Neuron (in vitro differentiated cells): ENCODE data around the gene CDH13.

Source experiments
- H2AFZ ChIP-seq: one replicate; pipeline ENCODE4 v1.6.1; 2013; ENCODE audit warnings: low read depth, mild to moderate bottlenecking, inconsistent platforms, low read length, moderate library complexity
- H3K27me3 ChIP-seq: one replicate; pipeline ENCODE4 v1.6.1; 2013; ENCODE audit warnings: low read length; ENCODE audit not compliant: insufficient read depth
- H3K36me3 ChIP-seq: one replicate; pipeline ENCODE4 v1.6.1; 2013; ENCODE audit warnings: low read length; ENCODE audit not compliant: insufficient read depth
- H3K4me1 ChIP-seq: one replicate; pipeline ENCODE4 v1.6.1; 2013; ENCODE audit warnings: low read length; ENCODE audit not compliant: insufficient read depth
- H3K4me3 ChIP-seq: 2 replicates; pipeline ENCODE4 v1.5.1; 2013; ENCODE audit warnings: mild to moderate bottlenecking, low read length, moderate library complexity
- H3K9me3 ChIP-seq: one replicate; pipeline ENCODE4 v1.6.1; 2013; ENCODE audit warnings: low read length

CDH13 gene

GRCh38 chr16:83176802-83177201, 550.0 kb downstream of the CDH13 start:
- Histone ChIP-seq H3K4me1 (no peaks in the 10 kb centered on the region), H3K4me3 (no peak overlapping the region), H3K9me3 (no peaks in the 10 kb centered on the region), H3K27me3 (no peaks in the 10 kb centered on the region), H2AFZ (no peak overlapping the region), H3K36me3 (no peaks in the 10 kb centered on the region)

- no peaks in the 10 kb centered on the region for H3K27me3 ChIP-seq
- H3K4me1 ChIP-seq = no peaks in the 10 kb centered on the region
- no peak overlapping the region for H2AFZ ChIP-seq
- H3K9me3 ChIP-seq = no peaks in the 10 kb centered on the region
- H3K4me3 ChIP-seq = no peak overlapping the region
- no peaks in the 10 kb centered on the region for H3K36me3 ChIP-seq
These were observed 559.1 kb downstream of the CDH13 start for GRCh38 chr16:83185902-83186301.

GRCh38 chr16:83187405-83187804, 560.6 kb downstream of the CDH13 start:
- Histone ChIP-seq H2AFZ (no peak overlapping the region), H3K27me3 (no peaks in the 10 kb centered on the region), H3K36me3 (no peaks in the 10 kb centered on the region), H3K4me3 (no peak overlapping the region), H3K4me1 (no peaks in the 10 kb centered on the region), H3K9me3 (no peaks in the 10 kb centered on the region)

DNA sequence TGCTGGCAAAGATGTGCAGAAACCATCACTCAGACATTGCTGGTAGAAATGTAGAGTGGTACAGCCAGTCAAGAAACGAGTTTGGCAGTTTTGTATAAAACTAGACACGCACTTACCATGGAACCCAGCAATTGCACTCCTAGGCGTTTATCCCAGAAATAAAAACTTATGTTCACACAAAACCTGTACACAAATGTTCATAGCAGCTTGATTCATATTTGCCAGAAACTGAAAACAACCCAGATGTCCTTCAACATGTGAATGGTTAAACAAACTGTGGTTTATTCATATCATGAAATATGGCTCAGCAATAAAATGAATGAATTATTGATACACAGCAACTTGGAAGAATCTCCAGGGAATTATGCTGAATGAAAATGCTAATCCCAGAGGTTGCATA, 570.0 kb downstream of the CDH13 start:
- Histone ChIP-seq H3K4me3 (no peak overlapping the region), H3K4me1 (no peaks in the 10 kb centered on the region), H3K36me3 (no peaks in the 10 kb centered on the region), H3K9me3 (no peaks in the 10 kb centered on the region), H2AFZ (no peak overlapping the region), H3K27me3 (no peaks in the 10 kb centered on the region)

GRCh38 chr16:83197450-83197849, 570.7 kb downstream of the CDH13 start:
- no peak overlapping the region for H3K4me3 ChIP-seq
- H3K36me3 ChIP-seq = no peaks in the 10 kb centered on the region
- no peaks in the 10 kb centered on the region for H3K27me3 ChIP-seq
- H3K9me3 ChIP-seq = no peaks in the 10 kb centered on the region
- no peaks in the 10 kb centered on the region for H3K4me1 ChIP-seq
- H2AFZ ChIP-seq = no peak overlapping the region

- H3K4me3 ChIP-seq = no peak overlapping the region
- no peak overlapping the region for H2AFZ ChIP-seq
- no peaks in the 10 kb centered on the region for H3K9me3 ChIP-seq
- no peaks in the 10 kb centered on the region for H3K27me3 ChIP-seq
- H3K36me3 ChIP-seq = no peaks in the 10 kb centered on the region
- H3K4me1 ChIP-seq = no peaks in the 10 kb centered on the region
These were observed 572.2 kb downstream of the CDH13 start for GRCh38 chr16:83198977-83199376.

DNA sequence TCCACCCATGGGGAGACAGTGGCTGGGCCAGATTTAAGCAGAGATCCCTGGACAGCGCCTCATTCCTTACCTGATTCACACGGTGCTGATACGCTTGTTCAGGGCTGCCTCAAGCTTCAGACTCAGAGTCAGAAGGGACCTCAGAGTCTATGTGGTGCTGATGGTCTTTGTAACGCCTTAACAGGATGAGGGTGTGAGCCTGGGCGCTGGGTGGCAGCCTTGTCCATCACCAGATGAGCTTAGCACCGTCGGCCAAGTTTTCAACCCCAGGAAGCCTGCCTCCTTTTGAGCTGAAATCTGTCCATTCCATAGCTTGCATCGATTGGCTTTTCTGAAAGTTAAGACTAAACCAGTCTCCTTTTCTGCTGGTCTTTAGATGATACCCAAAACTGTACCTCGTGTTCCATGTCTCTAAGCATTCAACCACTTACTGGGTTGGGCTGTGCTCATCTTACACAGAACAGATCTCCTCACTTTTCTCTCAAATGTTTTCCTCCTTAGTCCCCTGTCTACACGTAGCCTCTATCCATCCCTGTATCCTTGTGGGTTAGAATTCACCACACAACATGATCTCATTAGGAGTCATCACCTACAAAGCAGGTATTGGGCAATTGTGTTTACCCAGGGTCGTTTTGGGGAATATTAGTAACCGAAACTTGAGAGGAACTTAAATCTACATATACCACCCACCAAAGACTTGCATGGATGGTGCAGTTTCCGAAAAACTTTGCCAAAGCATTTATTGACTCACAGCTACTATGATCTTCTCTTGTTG, 573.4 kb downstream of the CDH13 start:
- no peaks in the 10 kb centered on the region for H3K4me1 ChIP-seq
- no peaks in the 10 kb centered on the region for H3K27me3 ChIP-seq
- no peak overlapping the region for H2AFZ ChIP-seq
- no peaks in the 10 kb centered on the region for H3K36me3 ChIP-seq
- no peak overlapping the region for H3K4me3 ChIP-seq
- H3K9me3 ChIP-seq = no peaks in the 10 kb centered on the region

DNA sequence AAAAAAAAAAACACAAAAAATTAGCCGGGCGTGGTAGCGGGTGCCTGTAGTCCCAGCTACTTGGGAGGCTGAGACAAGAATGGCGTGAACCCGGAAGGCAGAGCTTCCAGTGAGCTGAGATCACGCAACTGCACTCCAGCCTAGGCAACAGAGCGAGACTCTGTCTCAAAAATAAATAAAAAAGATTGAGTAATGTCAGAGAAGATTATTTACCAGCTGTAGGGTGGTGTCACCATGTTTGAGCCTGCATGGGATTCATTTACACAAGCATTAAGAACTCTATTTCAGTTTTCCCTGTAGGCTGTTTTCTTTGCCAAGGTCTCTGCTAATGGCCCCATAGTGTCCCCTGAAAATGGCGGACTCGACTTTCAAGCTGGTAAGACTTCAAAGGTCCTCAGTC, 575.0 kb downstream of the CDH13 start:
- no peaks in the 10 kb centered on the region for H3K4me1 ChIP-seq
- H2AFZ ChIP-seq = no peak overlapping the region
- H3K4me3 ChIP-seq = no peak overlapping the region
- H3K36me3 ChIP-seq = no peaks in the 10 kb centered on the region
- H3K9me3 ChIP-seq = no peaks in the 10 kb centered on the region
- H3K27me3 ChIP-seq = no peaks in the 10 kb centered on the region

- H3K27me3 ChIP-seq = no peaks in the 10 kb centered on the region
These were observed 579.1 kb downstream of the CDH13 start for GRCh38 chr16:83205896-83206295.

DNA sequence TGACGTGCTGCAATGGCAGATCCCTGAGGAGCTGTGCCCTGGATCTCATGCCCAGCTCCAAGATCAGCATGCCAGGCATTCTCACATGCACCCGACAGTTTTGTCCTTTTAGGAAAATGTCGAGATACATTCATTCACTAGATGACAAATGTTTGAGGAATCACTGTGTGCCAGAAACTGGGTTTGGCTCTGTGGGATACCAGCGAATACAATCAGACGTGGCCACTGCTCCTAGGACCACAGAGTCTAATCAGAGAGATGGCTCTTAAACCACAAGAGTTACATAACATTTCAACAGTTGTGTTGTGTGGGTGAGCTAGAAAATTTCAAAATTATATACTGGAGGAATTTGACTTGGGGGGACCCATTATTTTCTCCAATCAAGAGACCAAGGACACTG, 579.7 kb downstream of the CDH13 start:
- no peaks in the 10 kb centered on the region for H3K9me3 ChIP-seq
- no peak overlapping the region for H3K4me3 ChIP-seq
- no peaks in the 10 kb centered on the region for H3K27me3 ChIP-seq
- no peaks in the 10 kb centered on the region for H3K36me3 ChIP-seq
- no peak overlapping the region for H2AFZ ChIP-seq
- no peaks in the 10 kb centered on the region for H3K4me1 ChIP-seq

More at GRCh38 chr16:83205896-83206295, 579.1 kb downstream of the CDH13 start:
- H3K4me1 ChIP-seq = no peaks in the 10 kb centered on the region
- H3K4me3 ChIP-seq = no peak overlapping the region
- H3K36me3 ChIP-seq = no peaks in the 10 kb centered on the region
- H2AFZ ChIP-seq = no peak overlapping the region
- no peaks in the 10 kb centered on the region for H3K9me3 ChIP-seq

DNA sequence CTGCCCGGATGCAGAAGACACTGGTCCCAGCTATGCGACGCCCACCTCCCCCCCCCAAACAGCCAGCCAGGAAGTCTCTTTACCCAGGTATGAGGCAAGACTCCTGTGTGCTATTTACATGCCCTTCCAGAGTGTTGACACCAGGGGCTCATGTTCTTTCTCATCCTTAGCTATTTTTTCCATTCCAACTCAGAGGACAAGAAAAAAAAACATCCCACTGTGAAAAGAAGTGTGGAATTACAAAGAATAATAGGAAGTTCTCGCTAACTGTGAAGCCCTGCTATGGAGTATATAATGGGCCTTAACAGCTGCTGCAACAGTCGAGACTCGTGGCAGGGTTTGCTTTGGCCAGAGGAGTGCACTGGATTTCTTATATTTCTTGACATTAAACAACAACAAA, 584.9 kb downstream of the CDH13 start:
- H3K36me3 ChIP-seq = no peaks in the 10 kb centered on the region
- no peaks in the 10 kb centered on the region for H3K4me1 ChIP-seq
- no peak overlapping the region for H2AFZ ChIP-seq
- no peaks in the 10 kb centered on the region for H3K27me3 ChIP-seq
- H3K9me3 ChIP-seq = peaks cover 5% of the 10 kb centered on the region
- H3K4me3 ChIP-seq = no peak overlapping the region

GRCh38 chr16:83212301-83212841, 585.6 kb downstream of the CDH13 start:
- Histone ChIP-seq H3K9me3 (peaks cover 5% of the 10 kb centered on the region), H3K4me3 (no peak overlapping the region), H3K27me3 (no peaks in the 10 kb centered on the region), H2AFZ (no peak overlapping the region), H3K4me1 (no peaks in the 10 kb centered on the region), H3K36me3 (no peaks in the 10 kb centered on the region)

DNA sequence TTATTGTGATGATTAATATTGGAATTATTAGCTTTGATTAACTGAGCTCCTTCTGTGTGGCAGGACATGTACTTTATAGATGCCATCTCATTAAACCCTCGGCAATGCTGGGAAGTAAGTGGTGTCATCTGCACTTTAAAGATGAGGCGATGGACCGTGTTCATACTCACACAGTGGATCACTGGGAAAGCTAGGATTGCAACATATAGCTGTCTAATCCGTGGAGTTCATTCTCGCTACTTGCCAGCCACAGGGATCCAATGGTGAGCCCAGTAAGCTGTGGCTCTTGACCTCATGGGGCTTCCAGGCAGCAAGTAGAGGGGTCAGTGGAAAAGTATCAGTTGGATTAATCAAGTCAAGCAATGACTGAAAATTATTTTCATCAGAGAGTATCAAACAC, 587.9 kb downstream of the CDH13 start:
- no peak overlapping the region for H2AFZ ChIP-seq

More for the DNA sequence above, 587.9 kb downstream of the CDH13 start:
- H3K4me1 ChIP-seq = no peaks in the 10 kb centered on the region
- H3K9me3 ChIP-seq = peaks cover 5% of the 10 kb centered on the region
- H3K36me3 ChIP-seq = no peaks in the 10 kb centered on the region
- H3K27me3 ChIP-seq = no peaks in the 10 kb centered on the region
- H3K4me3 ChIP-seq = no peak overlapping the region
